Lower lobe of right lung (tissue), 2 donors: ENCODE results near the gene CRABP2. TPM values are rescaled to one million over a fixed set of nuclear protein-coding genes. Genes with fewer than 3 reads are reported as not detected.
A peak's percentile ranks its signal among the peaks of the same experiment; 100 is the strongest.

Experiments used
- ATAC-seq, 2 donors: fragments of 200-7000 bp; cut with Tn5 transposase; one replicate each; pipeline ENCODE4 v1.9.1; 2020 to 2022; ENCODE audit warnings: mild to moderate bottlenecking in 2 of 2, moderate library complexity in 2 of 2
- DNase-seq: peaks from one replicate; pipeline ENCODE4 v3.0.0-alpha.2; 2020
- H3K27ac ChIP-seq: fragments of 200-600 bp; one replicate; pipeline ENCODE4 v1.8.0; 2022
- H3K27me3 ChIP-seq: fragments of 200-600 bp; one replicate; pipeline ENCODE4 v1.8.0; 2022; ENCODE audit warnings: low read depth
- H3K36me3 ChIP-seq: fragments of 200-600 bp; one replicate; pipeline ENCODE4 v1.8.0; 2022; ENCODE audit warnings: mild to moderate bottlenecking
- H3K4me1 ChIP-seq: fragments of 200-600 bp; one replicate; pipeline ENCODE4 v1.8.0; 2022
- H3K4me3 ChIP-seq: fragments of 200-600 bp; one replicate; pipeline ENCODE4 v1.8.0; 2022; ENCODE audit warnings: mild to moderate bottlenecking
- H3K9me3 ChIP-seq: fragments of 200-600 bp; one replicate; pipeline ENCODE4 v1.8.0; 2022
- intact Hi-C: fragments of 100-400 bp; cut with DNase I; formaldehyde crosslinking; loops from one replicate; pipeline ENCODE4 v1.11.0; 2022
- total RNA-seq: library from RNA; stranded (reverse); fragmentation: NEBNext Ultra II Directional; extraction: Animal tissue kit (Norgen Biotek cat#: 25700); gene quantifications from one replicate; pipeline ENCODE4 v1.2.1, GENCODE V29; 2021
- TF ChIP-seq, protein P1 (sequence below): fragments of 200-600 bp; IDR thresholded peaks from one replicate; pipeline ENCODE4 v1.8.0; 2022; ENCODE audit warnings: antibody characterized with exemption, mild to moderate bottlenecking
- donor health status: DM: no; HTN: yes; CAD: no; lungs with severe emphysema.

The CRABP2 gene
- total RNA-seq, 1 donor from 2014 or later, result 2.1 TPM

DNA sequence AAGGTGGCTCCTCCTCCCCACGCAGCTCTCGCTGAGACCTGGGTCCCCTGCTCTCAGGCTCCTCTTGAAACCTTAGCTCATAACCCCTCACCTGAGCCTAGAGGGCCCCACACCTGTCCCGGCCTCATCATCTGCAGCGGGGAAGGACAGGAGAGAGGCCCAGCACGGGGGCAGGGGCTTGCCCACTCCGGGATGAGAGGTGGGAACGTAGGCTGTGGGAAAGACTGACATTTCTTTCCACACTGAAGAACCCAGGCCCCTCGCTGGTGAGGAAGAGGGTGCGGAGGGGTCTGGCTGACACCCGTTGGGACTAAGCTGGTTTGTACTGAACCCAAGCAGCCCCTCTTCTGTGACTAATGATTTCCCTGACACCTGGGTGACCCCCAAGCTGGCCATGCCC, 14.2 kb downstream of the CRABP2 start:
- no peak for DNase-seq
- Histone ChIP-seq H3K4me1 (peaks cover 23% of the 10 kb centered on the region), H3K27me3 (peaks cover 58% of the 10 kb centered on the region), H3K9me3 (no peaks in the 10 kb centered on the region), H3K4me3 (no peak overlapping the region), H3K27ac (no peak overlapping the region), H3K36me3 (no peaks in the 10 kb centered on the region)
- intact Hi-C loops, result no loop called here
- no peak for ATAC-seq
- TF ChIP-seq, protein P1, sequence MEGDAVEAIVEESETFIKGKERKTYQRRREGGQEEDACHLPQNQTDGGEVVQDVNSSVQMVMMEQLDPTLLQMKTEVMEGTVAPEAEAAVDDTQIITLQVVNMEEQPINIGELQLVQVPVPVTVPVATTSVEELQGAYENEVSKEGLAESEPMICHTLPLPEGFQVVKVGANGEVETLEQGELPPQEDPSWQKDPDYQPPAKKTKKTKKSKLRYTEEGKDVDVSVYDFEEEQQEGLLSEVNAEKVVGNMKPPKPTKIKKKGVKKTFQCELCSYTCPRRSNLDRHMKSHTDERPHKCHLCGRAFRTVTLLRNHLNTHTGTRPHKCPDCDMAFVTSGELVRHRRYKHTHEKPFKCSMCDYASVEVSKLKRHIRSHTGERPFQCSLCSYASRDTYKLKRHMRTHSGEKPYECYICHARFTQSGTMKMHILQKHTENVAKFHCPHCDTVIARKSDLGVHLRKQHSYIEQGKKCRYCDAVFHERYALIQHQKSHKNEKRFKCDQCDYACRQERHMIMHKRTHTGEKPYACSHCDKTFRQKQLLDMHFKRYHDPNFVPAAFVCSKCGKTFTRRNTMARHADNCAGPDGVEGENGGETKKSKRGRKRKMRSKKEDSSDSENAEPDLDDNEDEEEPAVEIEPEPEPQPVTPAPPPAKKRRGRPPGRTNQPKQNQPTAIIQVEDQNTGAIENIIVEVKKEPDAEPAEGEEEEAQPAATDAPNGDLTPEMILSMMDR, result no peak

DNA sequence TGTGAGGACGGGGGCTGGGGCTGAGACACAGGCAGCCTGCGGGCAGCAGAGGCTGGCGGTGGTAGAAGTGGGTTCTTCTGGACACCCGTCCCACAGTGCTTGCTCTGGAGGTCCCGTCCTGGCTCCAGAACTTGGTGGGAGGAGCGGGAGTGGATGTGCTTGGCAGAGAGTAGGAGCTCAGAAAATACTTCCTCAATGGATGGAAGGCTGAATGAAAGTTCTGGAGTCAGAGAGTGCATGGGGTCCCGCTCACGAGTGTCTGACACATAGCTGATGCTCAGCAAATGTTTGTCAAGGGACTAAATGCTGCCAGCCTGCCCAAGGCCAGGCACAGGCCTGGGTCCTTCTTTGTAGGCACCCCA, 14.7 kb downstream of the CRABP2 start:
- no peak for ATAC-seq
- TF ChIP-seq, protein P1, result no peak
- intact Hi-C loops, result no loop called here
- Histone ChIP-seq H3K9me3 (no peaks in the 10 kb centered on the region), H3K4me3 (no peak overlapping the region), H3K4me1 (peaks cover 23% of the 10 kb centered on the region), H3K36me3 (no peaks in the 10 kb centered on the region), H3K27me3 (peaks cover 58% of the 10 kb centered on the region), H3K27ac (no peak overlapping the region)
- DNase-seq, result no peak

DNA sequence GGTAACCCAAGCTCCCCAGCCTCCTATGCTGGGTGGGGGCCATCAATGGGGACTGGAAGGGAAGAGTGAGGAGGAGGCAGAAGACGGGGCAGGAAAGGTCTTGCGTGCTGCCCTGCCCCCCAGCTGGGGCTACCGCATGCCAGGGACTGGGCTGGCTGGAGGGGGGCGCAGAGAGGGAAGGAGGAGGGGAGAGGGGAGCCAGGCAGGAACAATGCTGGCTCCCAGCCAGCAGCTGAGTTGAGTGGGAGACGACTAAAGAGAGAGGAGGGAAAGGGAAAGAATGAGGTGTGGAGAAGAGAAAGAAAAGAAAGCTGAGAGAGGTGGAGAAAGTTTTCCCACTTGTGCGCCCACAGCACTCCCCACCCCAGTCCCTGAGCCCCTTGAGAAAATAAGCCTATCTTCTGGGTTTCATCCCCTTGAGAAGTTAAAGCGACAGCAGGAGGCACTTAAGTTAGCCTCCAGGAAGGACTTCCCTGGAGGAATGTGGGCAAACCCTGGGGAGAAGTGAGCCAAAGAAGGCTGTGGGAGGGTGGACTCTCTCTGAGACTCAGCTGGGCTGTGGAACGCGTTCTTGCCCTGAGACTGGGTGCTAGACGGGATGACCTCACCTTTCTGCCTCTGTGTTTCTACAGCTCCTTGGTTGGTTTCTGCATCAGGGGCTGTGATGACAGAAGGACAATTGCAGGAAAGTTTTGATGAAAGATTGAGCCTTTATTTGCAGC, 15.3 kb downstream of the CRABP2 start:
- Histone ChIP-seq H3K36me3 (no peaks in the 10 kb centered on the region), H3K9me3 (no peaks in the 10 kb centered on the region), H3K27me3 (peaks cover 58% of the 10 kb centered on the region), H3K27ac (no peak overlapping the region), H3K4me1 (peaks cover 23% of the 10 kb centered on the region), H3K4me3 (no peak overlapping the region)
- DNase-seq (no peak), ATAC-seq (no peak)
- TF ChIP-seq, protein P1, result no peak
- intact Hi-C loops, result no loop called here

DNA sequence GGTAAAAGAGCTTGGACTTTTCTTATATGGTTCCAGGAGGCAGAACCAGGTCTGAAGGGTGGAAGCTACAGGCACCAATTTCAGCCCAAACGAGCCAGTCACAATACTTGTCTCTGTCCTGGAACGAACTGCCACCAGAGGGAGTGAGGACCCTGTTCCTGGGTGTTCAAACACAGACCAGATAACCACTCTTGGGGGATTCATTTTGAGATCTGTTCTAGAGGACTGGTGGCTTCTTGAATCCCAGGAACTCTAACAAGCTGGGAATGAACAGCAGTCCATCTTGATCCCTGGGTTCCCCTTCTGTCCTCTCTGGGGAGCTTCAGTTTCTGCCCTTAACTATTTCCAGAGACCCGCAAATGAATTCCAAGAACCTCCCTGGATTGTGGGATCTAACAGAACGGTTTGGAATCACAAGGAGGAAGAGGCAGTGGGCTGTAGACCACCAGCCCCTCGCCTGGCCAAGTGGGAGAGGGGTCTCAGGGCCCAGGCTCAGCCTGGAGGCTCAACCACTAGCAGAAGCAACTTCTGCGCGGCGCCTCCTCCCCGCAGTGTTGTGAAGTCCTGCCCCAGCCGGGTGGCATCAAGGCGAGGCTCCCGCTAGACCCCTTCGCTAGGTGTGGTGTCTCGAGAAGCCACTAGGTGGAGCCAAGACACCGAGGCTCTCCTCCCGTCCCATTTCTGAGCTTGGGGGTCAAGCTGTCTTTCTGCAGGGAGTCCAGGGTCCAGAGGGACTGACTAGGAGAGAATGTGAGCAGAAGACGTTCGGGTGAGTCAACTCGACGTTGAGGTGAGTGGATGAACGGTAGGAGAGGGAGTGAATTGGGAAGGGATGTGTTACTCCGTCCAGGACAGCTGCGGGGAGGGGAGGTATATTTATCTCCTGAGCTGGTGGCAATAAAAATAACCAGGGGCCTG, 16.1 kb downstream of the CRABP2 start:
- intact Hi-C loops, result no loop called here

DNA sequence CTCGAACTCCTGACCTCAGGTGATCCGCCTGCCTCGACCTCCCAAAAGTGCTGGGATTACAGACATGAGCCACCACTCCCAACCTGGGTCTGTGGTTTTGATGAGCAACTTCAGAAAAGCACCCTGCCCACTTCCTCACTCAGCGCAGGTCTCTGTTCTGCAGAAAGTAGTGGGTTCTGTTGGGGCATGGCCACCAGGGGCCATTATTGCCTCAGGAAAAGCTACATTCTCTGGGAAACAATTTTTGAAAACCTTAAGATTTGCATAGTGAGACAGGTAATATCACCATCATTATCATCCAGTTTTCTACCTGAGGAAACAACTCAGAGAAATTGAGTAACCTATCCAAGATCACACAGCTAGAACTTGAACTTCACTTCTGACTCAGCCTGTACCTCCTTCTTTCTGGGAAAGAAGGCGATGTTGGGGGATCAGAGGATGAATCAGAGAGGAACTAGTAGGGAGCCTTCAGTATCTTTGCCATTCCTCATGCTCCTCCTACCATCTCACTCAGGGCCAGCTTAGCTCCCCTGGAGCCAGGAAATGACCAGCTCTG, 21.1 kb downstream of the CRABP2 start:
- no peak for DNase-seq
- intact Hi-C loops, result no loop called here
- ATAC-seq, result no peak
- TF ChIP-seq, protein P1, result no peak
- H3K9me3 ChIP-seq, result no peaks in the 10 kb centered on the region
- no peaks in the 10 kb centered on the region for H3K36me3 ChIP-seq
- no peak overlapping the region for H3K4me3 ChIP-seq
- H3K27me3 ChIP-seq, result peaks cover 51% of the 10 kb centered on the region
- H3K4me1 ChIP-seq, result peaks cover 3% of the 10 kb centered on the region
- no peak overlapping the region for H3K27ac ChIP-seq

More for the DNA sequence above, 16.1 kb downstream of the CRABP2 start:
- Histone ChIP-seq H3K9me3 (no peaks in the 10 kb centered on the region), H3K4me1 (peaks cover 23% of the 10 kb centered on the region), H3K36me3 (no peaks in the 10 kb centered on the region), H3K27me3 (peaks cover 66% of the 10 kb centered on the region), H3K4me3 (no peak overlapping the region), H3K27ac (no peak overlapping the region)
- DNase-seq, result peak; percentile 77
- TF ChIP-seq, protein P1, result peak; percentile 95
- peak; percentile 87 to 90 for ATAC-seq
